NCI-H146 (cell line): Measurements from ENCODE around the gene BUD31.

Experiments used
- DNase-seq: peaks from one replicate; lab custom pipeline; 2025; lab: John Stamatoyannopoulos, UW

Gene BUD31

GRCh38 chr7:99433158-99433557 lies 24.4 kb downstream of the BUD31 start:
- no peak for DNase-seq

GRCh38 chr7:99437946-99438572 lies 29.3 kb downstream of the BUD31 start:
- no peak for DNase-seq

- DNase-seq: peak; percentile 92
These were observed 30.1 kb downstream of the BUD31 start, which contains the start of the genes CPSF4 and PTCD1 for GRCh38 chr7:99438573-99439480. CPSF4 (plus strand) TSS chr7:99438943; CDS start chr7:99439083, 140 bp downstream. PTCD1 (minus strand) TSS chr7:99438798; CDS start chr7:99435242, 3,556 bp downstream.

- DNase-seq: no peak
These were observed 31.4 kb downstream of the BUD31 start for GRCh38 chr7:99440195-99440594.

- DNase-seq: no peak
These were observed 37.3 kb downstream of the BUD31 start for GRCh38 chr7:99446096-99446495.

- no peak for DNase-seq
These were observed 39.2 kb downstream of the BUD31 start for GRCh38 chr7:99447943-99448342.

GRCh38 chr7:99448855-99449254 lies 40.1 kb downstream of the BUD31 start:
- DNase-seq: no peak

GRCh38 chr7:99449326-99449725 lies 40.6 kb downstream of the BUD31 start:
- no peak for DNase-seq

GRCh38 chr7:99451936-99452335 lies 43.2 kb downstream of the BUD31 start:
- DNase-seq: no peak

GRCh38 chr7:99452541-99452940 lies 43.8 kb downstream of the BUD31 start:
- no peak for DNase-seq

- DNase-seq: no peak
These were observed 44.3 kb downstream of the BUD31 start for GRCh38 chr7:99453105-99453504.

GRCh38 chr7:99455874-99456273 lies 47.1 kb downstream of the BUD31 start:
- DNase-seq: no peak

GRCh38 chr7:99456288-99456687 lies 47.5 kb downstream of the BUD31 start:
- no peak for DNase-seq

GRCh38 chr7:99457050-99457649 lies 48.4 kb downstream of the BUD31 start:
- no peak for DNase-seq

- DNase-seq: no peak
These were observed 49.1 kb downstream of the BUD31 start for GRCh38 chr7:99457650-99458493.

GRCh38 chr7:99459087-99459486 lies 50.3 kb downstream of the BUD31 start:
- no peak for DNase-seq

- no peak for DNase-seq
These were observed 51.9 kb downstream of the BUD31 start for GRCh38 chr7:99460651-99461050.

GRCh38 chr7:99461221-99461620 lies 52.5 kb downstream of the BUD31 start:
- no peak for DNase-seq

GRCh38 chr7:99465421-99465768 lies 56.6 kb downstream of the BUD31 start:
- DNase-seq: no peak

- DNase-seq: no peak
These were observed 59.7 kb downstream of the BUD31 start for GRCh38 chr7:99468336-99468918.
